Smooth muscle cell (in vitro differentiated cells): Measurements from ENCODE around the gene PARD3. TPM values are rescaled to one million over a fixed set of nuclear protein-coding genes. Genes with fewer than 3 reads are reported as not detected.

Experiments used
- DNase-seq: peaks from one replicate; lab custom pipeline; 2025; ENCODE audit not compliant: unreplicated experiment; lab: John Stamatoyannopoulos, UW
- H2AFZ ChIP-seq: fragments of 200-600 bp; sonication (generic); 2 replicates; pipeline ENCODE4 v1.6.0; 2016; ENCODE audit warnings: antibody characterized with exemption, low read depth, mild to moderate bottlenecking
- H3F3A ChIP-seq: fragments of 200-600 bp; sonication (generic); 2 replicates; pipeline ENCODE4 v1.6.0; 2017; ENCODE audit warnings: antibody characterized with exemption, low read depth
- H3K27ac ChIP-seq: fragments of 200-600 bp; sonication (generic); 2 replicates; pipeline ENCODE4 v1.5.1; 2016; ENCODE audit warnings: low read depth, mild to moderate bottlenecking
- H3K27me3 ChIP-seq: fragments of 200-600 bp; sonication (generic); 2 replicates; pipeline ENCODE4 v1.6.1; 2016; ENCODE audit warnings: low read depth, mild to moderate bottlenecking
- H3K36me3 ChIP-seq: fragments of 200-600 bp; sonication (generic); 2 replicates; pipeline ENCODE4 v1.5.1; 2016; ENCODE audit warnings: low read depth
- H3K4me1 ChIP-seq: fragments of 200-600 bp; sonication (generic); 2 replicates; pipeline ENCODE4 v1.5.1; 2016; ENCODE audit warnings: low read depth
- H3K4me2 ChIP-seq: fragments of 200-600 bp; sonication (generic); 2 replicates; pipeline ENCODE4 v1.6.0; 2016; ENCODE audit warnings: mild to moderate bottlenecking
- H3K4me3 ChIP-seq: fragments of 200-600 bp; sonication (generic); 2 replicates; pipeline ENCODE4 v1.5.1; 2016; ENCODE audit warnings: mild to moderate bottlenecking
- H3K79me2 ChIP-seq: fragments of 200-600 bp; sonication (generic); 2 replicates; pipeline ENCODE4 v1.6.0; 2016; ENCODE audit warnings: low read depth, mild to moderate bottlenecking
- H3K9ac ChIP-seq: fragments of 200-600 bp; sonication (generic); 2 replicates; pipeline ENCODE4 v1.6.0; 2016; ENCODE audit warnings: low read depth
- H3K9me3 ChIP-seq: fragments of 200-600 bp; sonication (generic); replicated peaks from 2 replicates; pipeline ENCODE4 v1.5.1; 2016; ENCODE audit warnings: low read depth
- H4K20me1 ChIP-seq: fragments of 200-600 bp; sonication (generic); 2 replicates; pipeline ENCODE4 v1.6.0; 2016; ENCODE audit warnings: low read depth
- CTCF ChIP-seq: fragments of 200-600 bp; sonication (generic); IDR thresholded peaks from 2 replicates; pipeline ENCODE4 v1.5.1; 2017; ENCODE audit warnings: borderline replicate concordance, mild to moderate bottlenecking, antibody characterized with exemption; ENCODE audit not compliant: insufficient read depth, poor library complexity, severe bottlenecking
- WGBS: methylation state at CpG from one replicate; pipeline ENCODE4 v1.1.7; 2016; ENCODE audit warnings: low lambda C conversion rate; 5-methylcytosine and 5-hydroxymethylcytosine counted together
- polyA plus RNA-seq: library from polyadenylated mRNA; unstranded; fragments of >200 nt; fragmentation: Nextera tagmentation; extraction: Ambion mirVana; gene quantifications from 2 replicates; pipeline ENCODE4 v1.2.1, GENCODE V29; 2016
- total RNA-seq: library from RNA; depleted of rRNA; stranded (reverse); fragments of >200 nt; gene quantifications from 2 replicates; pipeline ENCODE4 v1.2.3, GENCODE V29; 2014

Gene PARD3
- total and polyA plus RNA-seq, 2 experiments from 2014 or later = 17.5 to 26.0 TPM

GRCh38 chr10:34310234-34310633 is 504.9 kb downstream of the PARD3 start:
- H3K4me3 ChIP-seq = no peak overlapping the region
- no peak for TF ChIP-seq CTCF
- WGBS = 97% methylated on average over 4 of the region's 4 CpGs
- H3K4me2 ChIP-seq = no peak overlapping the region
- no peaks in the 10 kb centered on the region for H3K79me2 ChIP-seq
- no peaks in the 10 kb centered on the region for H3K27me3 ChIP-seq
- H3K9me3 ChIP-seq = no peaks in the 10 kb centered on the region
- no peaks in the 10 kb centered on the region for H3K36me3 ChIP-seq
- no peak overlapping the region for H3K27ac ChIP-seq
- no peaks in the 10 kb centered on the region for H4K20me1 ChIP-seq
- no peak for DNase-seq
- peaks cover under 1% of the 10 kb centered on the region for H3K4me1 ChIP-seq
- H3K9ac ChIP-seq = no peak overlapping the region
- no peak overlapping the region for H2AFZ ChIP-seq
- no peaks in the 10 kb centered on the region for H3F3A ChIP-seq

GRCh38 chr10:34305189-34305588 is 509.9 kb downstream of the PARD3 start:
- Histone ChIP-seq H2AFZ (no peak overlapping the region), H3K36me3 (no peaks in the 10 kb centered on the region), H3K4me1 (peaks cover 4% of the 10 kb centered on the region), H3K4me3 (no peak overlapping the region), H3K4me2 (no peak overlapping the region), H3K27me3 (no peaks in the 10 kb centered on the region), H4K20me1 (no peaks in the 10 kb centered on the region), H3K79me2 (no peaks in the 10 kb centered on the region), H3K27ac (peak overlapping the region; percentile 53), H3K9ac (no peak overlapping the region), H3F3A (no peaks in the 10 kb centered on the region), H3K9me3 (no peaks in the 10 kb centered on the region)
- peak; percentile 31 for TF ChIP-seq CTCF
- WGBS = 30% methylated on average over 6 of the region's 6 CpGs
- DNase-seq = no peak

GRCh38 chr10:34303022-34303421 is 512.1 kb downstream of the PARD3 start:
- TF ChIP-seq CTCF = no peak
- H3K4me1 ChIP-seq = peaks cover 11% of the 10 kb centered on the region
- H3K4me3 ChIP-seq = no peak overlapping the region
- peaks cover 3% of the 10 kb centered on the region for H3F3A ChIP-seq
- no peaks in the 10 kb centered on the region for H4K20me1 ChIP-seq
- H3K27ac ChIP-seq = no peak overlapping the region
- no peak overlapping the region for H2AFZ ChIP-seq
- H3K36me3 ChIP-seq = no peaks in the 10 kb centered on the region
- no peaks in the 10 kb centered on the region for H3K79me2 ChIP-seq
- DNase-seq = no peak
- H3K4me2 ChIP-seq = no peak overlapping the region
- WGBS = 100% methylated on average over 2 of the region's 2 CpGs
- H3K9ac ChIP-seq = no peak overlapping the region
- no peaks in the 10 kb centered on the region for H3K27me3 ChIP-seq
- H3K9me3 ChIP-seq = no peaks in the 10 kb centered on the region

- Histone ChIP-seq H3K9me3 (no peaks in the 10 kb centered on the region), H3K9ac (no peak overlapping the region), H3K4me2 (peak overlapping the region; percentile 66), H3K79me2 (no peaks in the 10 kb centered on the region), H3K4me1 (peaks cover 7% of the 10 kb centered on the region), H3K4me3 (no peak overlapping the region), H4K20me1 (no peaks in the 10 kb centered on the region), H3K27ac (peak overlapping the region; percentile 79), H3K27me3 (no peaks in the 10 kb centered on the region), H3K36me3 (no peaks in the 10 kb centered on the region), H3F3A (peaks cover 3% of the 10 kb centered on the region), H2AFZ (no peak overlapping the region)
- no peak for DNase-seq
- no peak for TF ChIP-seq CTCF
- WGBS = 38% methylated on average over 3 of the region's 3 CpGs
Observed at GRCh38 chr10:34299105-34299611, 515.9 kb downstream of the PARD3 start.
